ENCODE data around the gene TOPAZ1.
"Not testable (repeated sequence)": the region's sequence is repeated elsewhere in the genome, so short reads cannot be mapped to it uniquely, and the experiment has no call there.

Gene TOPAZ1

GRCh38 chr3:44342176-44342790, 100.6 kb downstream of the TOPAZ1 start:
- H3K27me3 ChIP-seq (ENCODE audit: control insufficient read depth, insufficient read depth, low read length), result no peaks in the 10 kb centered on the region
- DNase-seq (ENCODE audit: low read depth, low spot score), result no peak
- no CpG with 5 or more reads among the region's 1 CpG for WGBS (ENCODE audit: insufficient coverage, insufficient read length)
- H3K4me3 ChIP-seq (ENCODE audit: low read length), result no peak overlapping the region
- peaks cover 2% of the 10 kb centered on the region; the same call in 1 of the 2 replicates for H3K4me1 ChIP-seq (ENCODE audit: control insufficient read depth, insufficient read depth, low read length)
- H3K9me3 ChIP-seq (ENCODE audit: control insufficient read depth, insufficient read depth, low read length), result no peaks in the 10 kb centered on the region
- H3K27ac ChIP-seq (ENCODE audit: low read length), result no peak overlapping the region
- H3K36me3 ChIP-seq (ENCODE audit: control insufficient read depth, insufficient read depth, low read length), result no peaks in the 10 kb centered on the region

GRCh38 chr3:44343421-44343820, 101.7 kb downstream of the TOPAZ1 start:
- H3K4me3 ChIP-seq (ENCODE audit: low read length), result no peak overlapping the region
- DNase-seq (ENCODE audit: low read depth, low spot score), result no peak
- H3K4me1 ChIP-seq (ENCODE audit: control insufficient read depth, insufficient read depth, low read length), result no peaks in the 10 kb centered on the region
- H3K36me3 ChIP-seq (ENCODE audit: control insufficient read depth, insufficient read depth, low read length), result no peaks in the 10 kb centered on the region
- no peak overlapping the region for H3K27ac ChIP-seq (ENCODE audit: low read length)
- H3K9me3 ChIP-seq (ENCODE audit: control insufficient read depth, insufficient read depth, low read length), result no peaks in the 10 kb centered on the region
- H3K27me3 ChIP-seq (ENCODE audit: control insufficient read depth, insufficient read depth, low read length), result no peaks in the 10 kb centered on the region

GRCh38 chr3:44346590-44346989, 104.9 kb downstream of the TOPAZ1 start:
- H3K4me3 ChIP-seq (ENCODE audit: low read length); H3K36me3 ChIP-seq (ENCODE audit: control insufficient read depth, insufficient read depth, low read length); H3K27me3 ChIP-seq (ENCODE audit: control insufficient read depth, insufficient read depth, low read length); DNase-seq (ENCODE audit: low read depth, low spot score); H3K27ac ChIP-seq (ENCODE audit: low read length); H3K4me1 ChIP-seq (ENCODE audit: control insufficient read depth, insufficient read depth, low read length); H3K9me3 ChIP-seq (ENCODE audit: control insufficient read depth, insufficient read depth, low read length): not testable (repeated sequence)
- no CpG with 5 or more reads among the region's 6 CpGs for WGBS (ENCODE audit: insufficient coverage, insufficient read length)

- no peak for DNase-seq (ENCODE audit: low read depth, low spot score)
- no peaks in the 10 kb centered on the region for H3K9me3 ChIP-seq (ENCODE audit: control insufficient read depth, insufficient read depth, low read length)
- no peak overlapping the region for H3K4me3 ChIP-seq (ENCODE audit: low read length)
- H3K27ac ChIP-seq (ENCODE audit: low read length), result no peak overlapping the region
- H3K4me1 ChIP-seq (ENCODE audit: control insufficient read depth, insufficient read depth, low read length), result no peaks in the 10 kb centered on the region
- no peaks in the 10 kb centered on the region for H3K27me3 ChIP-seq (ENCODE audit: control insufficient read depth, insufficient read depth, low read length)
- WGBS (ENCODE audit: insufficient coverage, insufficient read length), result 100% methylated on average over 3 of the region's 6 CpGs
- no peaks in the 10 kb centered on the region for H3K36me3 ChIP-seq (ENCODE audit: control insufficient read depth, insufficient read depth, low read length)
Measured at GRCh38 chr3:44348993-44349392, 107.3 kb downstream of the TOPAZ1 start.

GRCh38 chr3:44353355-44353924, 111.8 kb downstream of the TOPAZ1 start:
- no CpG with 5 or more reads among the region's 1 CpG for WGBS (ENCODE audit: insufficient coverage, insufficient read length)
- Histone ChIP-seq H3K9me3 (ENCODE audit: control insufficient read depth, insufficient read depth, low read length) (no peaks in the 10 kb centered on the region), H3K4me1 (ENCODE audit: control insufficient read depth, insufficient read depth, low read length) (0 out of 2 replicates have a peak, but pooled peaks cover 1% of the 10 kb centered on the region), H3K4me3 (ENCODE audit: low read length) (no peak overlapping the region), H3K27me3 (ENCODE audit: control insufficient read depth, insufficient read depth, low read length) (no peaks in the 10 kb centered on the region), H3K36me3 (ENCODE audit: control insufficient read depth, insufficient read depth, low read length) (no peaks in the 10 kb centered on the region), H3K27ac (ENCODE audit: low read length) (no peak overlapping the region)
- DNase-seq (ENCODE audit: low read depth, low spot score), result no peak

- H3K36me3 ChIP-seq (ENCODE audit: control insufficient read depth, insufficient read depth, low read length), result no peaks in the 10 kb centered on the region
- no peak overlapping the region for H3K27ac ChIP-seq (ENCODE audit: low read length)
- H3K9me3 ChIP-seq (ENCODE audit: control insufficient read depth, insufficient read depth, low read length), result no peaks in the 10 kb centered on the region
- no CpG with 5 or more reads among the region's 2 CpGs for WGBS (ENCODE audit: insufficient coverage, insufficient read length)
- no peak for DNase-seq (ENCODE audit: low read depth, low spot score)
- no peak overlapping the region for H3K4me3 ChIP-seq (ENCODE audit: low read length)
- H3K27me3 ChIP-seq (ENCODE audit: control insufficient read depth, insufficient read depth, low read length), result no peaks in the 10 kb centered on the region
- peaks cover 3% of the 10 kb centered on the region; the same call in 1 of the 2 replicates for H3K4me1 ChIP-seq (ENCODE audit: control insufficient read depth, insufficient read depth, low read length)
Measured at GRCh38 chr3:44355362-44356033, 113.8 kb downstream of the TOPAZ1 start.

- Histone ChIP-seq H3K4me3 (ENCODE audit: low read length) (no peak overlapping the region), H3K27me3 (ENCODE audit: control insufficient read depth, insufficient read depth, low read length) (no peaks in the 10 kb centered on the region), H3K4me1 (ENCODE audit: control insufficient read depth, insufficient read depth, low read length) (peaks cover 3% of the 10 kb centered on the region; the same call in 1 of the 2 replicates), H3K9me3 (ENCODE audit: control insufficient read depth, insufficient read depth, low read length) (no peaks in the 10 kb centered on the region), H3K36me3 (ENCODE audit: control insufficient read depth, insufficient read depth, low read length) (no peaks in the 10 kb centered on the region), H3K27ac (ENCODE audit: low read length) (no peak overlapping the region)
- no peak for DNase-seq (ENCODE audit: low read depth, low spot score)
- no CpG with 5 or more reads among the region's 3 CpGs for WGBS (ENCODE audit: insufficient coverage, insufficient read length)
Measured at GRCh38 chr3:44359146-44359751, 117.6 kb downstream of the TOPAZ1 start.

GRCh38 chr3:44363591-44363990, 121.9 kb downstream of the TOPAZ1 start:
- peaks cover 2% of the 10 kb centered on the region; the same call in 1 of the 2 replicates for H3K4me1 ChIP-seq (ENCODE audit: control insufficient read depth, insufficient read depth, low read length)
- H3K27me3 ChIP-seq (ENCODE audit: control insufficient read depth, insufficient read depth, low read length), result no peaks in the 10 kb centered on the region
- no peak for DNase-seq (ENCODE audit: low read depth, low spot score)
- H3K27ac ChIP-seq (ENCODE audit: low read length), result no peak overlapping the region
- no peaks in the 10 kb centered on the region for H3K36me3 ChIP-seq (ENCODE audit: control insufficient read depth, insufficient read depth, low read length)
- H3K9me3 ChIP-seq (ENCODE audit: control insufficient read depth, insufficient read depth, low read length), result no peaks in the 10 kb centered on the region
- WGBS (ENCODE audit: insufficient coverage, insufficient read length), result 100% methylated on average over 1 of the region's 2 CpGs
- no peak overlapping the region for H3K4me3 ChIP-seq (ENCODE audit: low read length)

GRCh38 chr3:44365952-44366351, 124.3 kb downstream of the TOPAZ1 start:
- no peak overlapping the region for H3K27ac ChIP-seq (ENCODE audit: low read length)
- no peaks in the 10 kb centered on the region for H3K27me3 ChIP-seq (ENCODE audit: control insufficient read depth, insufficient read depth, low read length)
- no peak for DNase-seq (ENCODE audit: low read depth, low spot score)
- no peaks in the 10 kb centered on the region for H3K4me1 ChIP-seq (ENCODE audit: control insufficient read depth, insufficient read depth, low read length)
- H3K4me3 ChIP-seq (ENCODE audit: low read length), result no peak overlapping the region
- H3K36me3 ChIP-seq (ENCODE audit: control insufficient read depth, insufficient read depth, low read length), result no peaks in the 10 kb centered on the region
- H3K9me3 ChIP-seq (ENCODE audit: control insufficient read depth, insufficient read depth, low read length), result no peaks in the 10 kb centered on the region
- no CpG with 5 or more reads among the region's 1 CpG for WGBS (ENCODE audit: insufficient coverage, insufficient read length)

GRCh38 chr3:44375450-44375849, 133.8 kb downstream of the TOPAZ1 start:
- Histone ChIP-seq H3K9me3 (ENCODE audit: control insufficient read depth, insufficient read depth, low read length) (no peaks in the 10 kb centered on the region), H3K27ac (ENCODE audit: low read length) (no peak overlapping the region), H3K27me3 (ENCODE audit: control insufficient read depth, insufficient read depth, low read length) (no peaks in the 10 kb centered on the region), H3K4me1 (ENCODE audit: control insufficient read depth, insufficient read depth, low read length) (no peaks in the 10 kb centered on the region), H3K4me3 (ENCODE audit: low read length) (no peak overlapping the region), H3K36me3 (ENCODE audit: control insufficient read depth, insufficient read depth, low read length) (no peaks in the 10 kb centered on the region)
- no peak for DNase-seq (ENCODE audit: low read depth, low spot score)
- WGBS (ENCODE audit: insufficient coverage, insufficient read length), result no CpG with 5 or more reads among the region's 1 CpG
